Activated CD4-positive, alpha-beta T cell treated with anti-CD3 and anti-CD28 coated beads for 4 hours (primary cell): ENCODE measurements around the gene RHOF.

Experiments
- DNase-seq, 2 donors: peaks; one replicate each; pipeline ENCODE4 v3.0.0-alpha.2; 2020

The RHOF gene

GRCh38 chr12:121740847-121741246 lies 52.6 kb downstream of the RHOF start:
- no peak for DNase-seq

GRCh38 chr12:121738340-121738858 lies 55.1 kb downstream of the RHOF start:
- no peak for DNase-seq

DNA sequence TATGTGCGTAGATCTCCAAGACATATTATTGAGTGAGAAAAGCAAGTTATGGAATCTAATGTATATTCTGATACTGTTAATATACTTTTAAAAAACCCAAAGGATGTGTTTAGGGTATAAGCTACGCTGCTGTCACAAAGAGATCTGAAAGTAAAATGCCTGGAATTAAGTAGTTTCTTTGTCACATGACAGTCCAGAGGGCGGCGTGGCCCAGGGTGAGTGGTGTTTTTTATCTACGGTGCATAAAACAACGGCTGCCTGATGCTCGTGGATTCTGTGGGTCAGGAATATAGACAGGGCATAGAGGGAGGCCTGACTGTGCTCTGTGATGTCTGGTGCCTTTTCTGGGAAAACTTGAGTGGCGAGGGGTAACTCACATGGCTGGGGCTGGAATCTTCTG lies 59.6 kb downstream of the RHOF start:
- no peak for DNase-seq

GRCh38 chr12:121731473-121731872 lies 62.0 kb downstream of the RHOF start:
- no peak for DNase-seq

DNA sequence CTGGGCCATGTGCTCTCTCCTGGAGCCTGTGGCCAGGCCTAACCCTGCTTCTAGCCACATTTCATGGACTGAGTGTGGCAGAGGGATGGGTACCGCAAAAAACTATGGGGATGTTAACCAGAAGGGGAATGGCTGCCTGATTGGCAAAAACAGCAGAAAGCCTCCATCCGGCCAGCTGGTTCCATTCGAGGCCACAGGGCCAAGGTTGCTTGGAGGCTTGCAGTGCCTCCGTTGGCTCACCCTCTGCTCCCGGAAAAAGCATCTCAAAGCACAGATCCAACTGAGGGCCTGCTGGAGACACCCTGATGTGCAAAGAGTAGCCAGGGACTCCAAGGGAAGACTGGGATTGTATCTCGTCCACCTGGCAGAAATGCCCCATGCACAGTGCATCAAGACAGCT lies 64.5 kb downstream of the RHOF start:
- no peak for DNase-seq
